Measurements from ENCODE around the gene DNAH10. TPM values are rescaled to one million over a fixed set of nuclear protein-coding genes. Genes with fewer than 3 reads are reported as not detected.

Gene DNAH10
- total and polyA plus RNA-seq, 8 donors, result 0.02 to 0.59 (median 0.09) TPM; not detected in 1

GRCh38 chr12:123877968-123878367 lies 115.9 kb downstream of the DNAH10 start:
- Histone ChIP-seq H3K4me1 (no peaks in the 10 kb centered on the region), H3K4me3 (no peak overlapping the region), H3K9me3 (no peaks in the 10 kb centered on the region), H3K27me3 (no peaks in the 10 kb centered on the region), H3K36me3 (no peaks in the 10 kb centered on the region), H3K27ac (no peak overlapping the region)
- TF ChIP-seq CTCF (IDR thresholded peaks at IDR 0.05), result no peak
- WGBS, 2 donors, result 67 to 74% methylated on average over 6 of the region's 6 CpGs
- ATAC-seq, result no peak
- intact Hi-C loops (cut with DNase I), result no loop called here
- DNase-seq, result no peak
- FAIRE-seq, result no peak

- FAIRE-seq (no peak), ATAC-seq (no peak), DNase-seq (no peak)
- no peak overlapping the region for H3K4me3 ChIP-seq
- no peaks in the 10 kb centered on the region for H3K9me3 ChIP-seq
- 60 to 74% methylated on average over 11 of the region's 11 CpGs for WGBS, 2 donors
- TF ChIP-seq CTCF (IDR thresholded peaks at IDR 0.05), result no peak
- H3K27ac ChIP-seq, result no peak overlapping the region
- intact Hi-C loops (cut with DNase I), result no loop called here
- H3K4me1 ChIP-seq, result no peaks in the 10 kb centered on the region
- H3K36me3 ChIP-seq, result no peaks in the 10 kb centered on the region
- no peaks in the 10 kb centered on the region for H3K27me3 ChIP-seq
Measured at GRCh38 chr12:123879101-123879500, 117.0 kb downstream of the DNAH10 start.

GRCh38 chr12:123879691-123880090 lies 117.6 kb downstream of the DNAH10 start:
- Histone ChIP-seq H3K27ac (no peak overlapping the region), H3K4me3 (no peak overlapping the region), H3K9me3 (no peaks in the 10 kb centered on the region), H3K4me1 (no peaks in the 10 kb centered on the region), H3K27me3 (no peaks in the 10 kb centered on the region), H3K36me3 (no peaks in the 10 kb centered on the region)
- intact Hi-C loops (cut with DNase I), result no loop called here
- 53 to 61% methylated on average over 14 of the region's 14 CpGs for WGBS, 2 donors
- ATAC-seq, result no peak
- no peak for TF ChIP-seq CTCF (IDR thresholded peaks at IDR 0.05)
- DNase-seq, result no peak
- FAIRE-seq, result no peak

- 72 to 80% methylated on average over 8 of the region's 8 CpGs for WGBS, 2 donors
- Histone ChIP-seq H3K9me3 (no peaks in the 10 kb centered on the region), H3K36me3 (no peaks in the 10 kb centered on the region), H3K27me3 (no peaks in the 10 kb centered on the region), H3K27ac (no peak overlapping the region), H3K4me3 (no peak overlapping the region), H3K4me1 (no peaks in the 10 kb centered on the region)
- no peak for ATAC-seq
- no peak for TF ChIP-seq CTCF (IDR thresholded peaks at IDR 0.05)
- intact Hi-C loops (cut with DNase I), result no loop called here
- no peak for DNase-seq
- FAIRE-seq, result no peak
Measured at GRCh38 chr12:123882161-123882705, 120.1 kb downstream of the DNAH10 start.

- H3K36me3 ChIP-seq, result no peaks in the 10 kb centered on the region
- no peak overlapping the region for H3K4me3 ChIP-seq
- WGBS, 2 donors, result 57 to 59% methylated on average over 13 of the region's 13 CpGs
- H3K27ac ChIP-seq, result no peak overlapping the region
- intact Hi-C loops (cut with DNase I), result no loop called here
- TF ChIP-seq CTCF (IDR thresholded peaks at IDR 0.05), result no peak
- no peak for DNase-seq
- no peak for FAIRE-seq
- H3K27me3 ChIP-seq, result no peaks in the 10 kb centered on the region
- no peak for ATAC-seq
- no peaks in the 10 kb centered on the region for H3K9me3 ChIP-seq
- no peaks in the 10 kb centered on the region for H3K4me1 ChIP-seq
Measured at GRCh38 chr12:123886258-123886657, 124.2 kb downstream of the DNAH10 start.
